ENCODE results near the gene DCAF4.
"Not testable (repeated sequence)": the region's sequence is repeated elsewhere in the genome, so short reads cannot be mapped to it uniquely, and the experiment has no call there.

Gene DCAF4

DNA sequence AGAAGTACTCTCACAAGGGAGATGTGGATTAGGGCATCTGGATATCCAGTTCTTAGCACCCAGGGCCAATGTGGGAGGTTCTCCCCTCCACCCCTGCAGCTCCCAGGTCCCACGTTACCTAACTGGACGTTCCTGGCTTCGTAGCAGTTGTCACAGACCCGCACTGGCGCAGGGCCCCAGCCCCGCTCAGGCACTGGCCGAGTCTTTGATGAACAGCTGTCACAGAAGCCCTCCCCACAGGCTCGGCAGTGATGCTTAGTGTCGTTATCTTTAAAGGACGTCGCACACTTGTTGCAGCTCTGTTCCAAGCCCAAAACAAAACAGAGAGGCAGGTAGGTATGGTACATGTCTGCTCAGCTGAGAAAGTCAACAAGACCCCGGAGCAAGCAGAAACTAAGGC is 48.4 kb downstream of the DCAF4 start:
- DNase-seq, result no peak

DNA sequence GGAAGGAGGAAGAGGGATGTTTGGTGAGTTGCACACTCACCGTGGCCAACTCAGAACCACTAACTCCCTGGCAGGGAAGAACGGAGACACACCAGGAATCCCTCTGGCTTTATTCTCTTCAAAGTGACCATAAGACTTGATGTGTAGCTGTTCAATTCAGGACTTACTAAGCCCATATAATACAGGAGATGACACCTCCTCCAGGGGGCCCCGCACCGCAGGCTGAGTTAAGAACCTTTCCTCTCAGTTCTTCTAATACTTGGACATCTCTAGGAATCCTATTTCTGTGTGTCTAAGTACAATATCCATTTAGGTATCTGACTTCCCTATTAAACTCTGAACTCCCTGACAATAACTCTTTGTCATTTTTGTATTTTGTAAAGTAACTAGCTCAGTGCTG is 49.5 kb downstream of the DCAF4 start:
- no peak for DNase-seq

DNA sequence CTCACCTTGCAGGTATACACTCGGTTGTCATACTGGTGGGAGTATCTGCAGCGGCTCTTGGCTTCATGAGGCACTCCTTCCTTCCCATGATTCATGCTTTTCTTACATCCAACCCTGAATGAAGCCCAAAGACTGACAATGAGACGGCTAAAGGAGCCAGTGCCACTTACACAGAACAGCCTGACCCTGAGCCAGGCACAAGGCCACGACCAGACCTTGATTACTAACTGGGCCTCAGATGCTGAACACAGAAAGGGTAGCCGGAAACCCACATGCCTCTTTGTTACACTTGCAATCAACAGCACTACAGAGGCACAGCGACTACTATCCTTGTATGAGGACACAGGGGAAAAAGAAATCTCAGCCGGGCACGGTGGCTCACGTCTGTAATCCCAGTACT is 52.6 kb downstream of the DCAF4 start:
- no peak for DNase-seq

DNA sequence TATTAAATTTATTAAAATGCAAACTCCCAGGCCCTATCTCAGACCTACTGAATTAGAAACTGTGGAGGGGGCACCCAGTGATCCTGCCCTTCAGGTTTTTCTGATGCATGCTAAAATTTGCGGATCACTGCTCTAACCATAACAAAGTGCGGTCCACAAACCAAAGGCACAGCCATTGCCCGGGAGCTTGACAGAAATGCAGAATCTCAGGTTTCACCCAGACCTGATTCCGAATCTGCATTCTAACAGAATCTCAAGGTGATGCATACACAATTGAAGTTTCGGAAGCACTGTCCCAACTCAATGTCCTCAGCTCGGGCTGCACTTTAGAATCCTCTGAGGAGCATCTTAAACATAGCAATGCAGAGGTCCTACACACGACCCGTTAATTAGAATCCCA is 54.6 kb downstream of the DCAF4 start:
- DNase-seq, result no peak

DNA sequence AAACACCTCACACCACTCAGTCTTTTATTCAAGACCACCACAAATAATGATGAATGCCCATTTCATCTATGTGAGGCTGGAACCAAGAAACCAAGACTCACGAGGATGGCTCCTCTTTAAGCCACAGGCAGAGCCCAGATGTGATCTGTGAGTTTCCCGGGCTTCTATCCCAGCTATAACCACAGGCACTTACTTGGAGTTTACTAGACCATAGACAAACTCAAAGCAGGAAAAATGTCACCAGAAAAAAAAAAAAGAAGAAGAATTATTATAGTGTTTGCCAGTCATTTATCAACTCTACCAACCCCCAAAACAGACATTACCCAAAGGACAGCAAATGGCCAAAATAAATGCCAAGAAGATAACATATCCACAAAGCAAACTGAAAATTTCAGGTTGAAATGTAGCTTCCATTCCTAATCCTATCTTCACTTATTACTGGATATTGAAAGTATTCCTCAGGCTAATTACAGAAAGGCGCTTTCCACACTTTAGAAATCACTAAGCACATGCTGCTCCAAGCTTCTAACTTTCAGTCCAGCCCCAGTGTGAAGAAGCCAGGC is 56.0 kb downstream of the DCAF4 start:
- DNase-seq, result no peak

DNA sequence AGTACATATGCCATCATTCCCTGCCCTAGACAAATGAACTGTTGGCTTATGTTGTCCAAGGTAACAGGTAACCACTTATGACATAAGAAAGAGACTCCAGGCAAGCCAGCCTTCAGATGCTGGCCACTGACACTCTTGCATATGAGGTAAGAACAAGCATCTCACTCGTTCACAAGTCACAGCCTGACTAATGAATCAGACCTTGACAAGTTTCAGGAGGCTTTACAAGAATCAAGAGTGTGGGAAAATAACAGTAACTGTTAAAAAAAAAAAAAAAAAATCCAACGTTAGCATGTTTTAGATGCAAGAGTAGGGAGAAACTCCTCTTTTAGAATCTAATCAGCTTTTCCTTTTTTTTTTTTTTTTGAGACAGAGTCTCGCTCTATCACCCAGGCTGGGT is 60.0 kb downstream of the DCAF4 start:
- no peak for DNase-seq

DNA sequence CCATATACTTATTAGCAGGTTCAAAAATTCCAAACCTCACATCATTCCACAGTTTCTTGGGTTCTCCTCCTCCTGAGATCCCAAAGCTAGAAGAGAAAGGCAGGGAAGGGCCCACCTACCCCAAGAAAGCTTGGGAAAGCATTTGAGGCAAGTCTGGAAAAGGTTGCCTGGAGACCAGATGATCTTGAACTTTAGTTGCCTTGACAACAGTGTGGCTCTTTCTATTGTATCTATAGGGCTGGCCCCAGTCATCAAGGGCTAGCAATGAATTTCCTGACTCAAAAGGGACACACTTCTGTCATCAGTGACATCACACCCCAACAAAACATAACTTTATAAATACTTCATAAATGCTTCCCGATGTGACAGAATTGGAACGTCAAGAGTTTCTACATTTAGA is 60.6 kb downstream of the DCAF4 start:
- DNase-seq, result no peak

DNA sequence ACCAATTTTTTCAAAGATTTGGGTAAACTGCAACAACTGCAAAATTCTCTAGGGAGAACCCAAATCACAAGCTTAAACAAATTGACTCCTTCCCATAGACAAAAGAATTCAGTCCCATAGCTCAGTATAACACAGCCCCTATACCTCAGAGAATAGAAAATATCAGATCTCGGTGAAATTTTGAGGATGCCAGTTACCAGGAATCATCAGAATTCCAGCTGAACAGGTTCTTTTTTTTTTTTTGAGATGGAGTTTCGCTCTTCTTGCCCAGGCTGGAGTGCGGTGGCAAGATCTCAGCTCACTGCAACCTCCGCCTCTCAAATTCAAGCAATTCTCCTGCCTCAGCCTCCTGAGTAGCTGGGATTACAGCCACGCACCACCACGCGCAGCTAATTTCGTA is 63.9 kb downstream of the DCAF4 start:
- no peak for DNase-seq

DNA sequence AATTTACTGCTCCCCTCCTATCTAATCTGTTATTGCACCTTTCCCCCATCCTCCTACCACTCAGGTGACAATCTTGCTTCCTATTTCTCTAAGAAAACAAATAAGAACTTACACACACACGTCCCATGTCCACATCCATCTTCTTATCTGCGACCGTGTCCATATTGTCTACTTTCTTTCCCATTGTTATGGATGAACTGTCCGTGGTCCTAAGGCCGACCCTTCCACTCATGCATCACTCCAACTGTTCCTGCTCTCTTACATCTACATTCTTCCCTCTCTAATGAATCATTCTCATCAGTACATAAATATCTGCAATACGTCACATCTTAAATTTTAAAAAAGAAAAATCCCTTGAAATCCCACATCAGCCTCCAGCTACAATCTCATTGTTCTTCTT is 70.7 kb downstream of the DCAF4 start:
- no peak for DNase-seq

DNA sequence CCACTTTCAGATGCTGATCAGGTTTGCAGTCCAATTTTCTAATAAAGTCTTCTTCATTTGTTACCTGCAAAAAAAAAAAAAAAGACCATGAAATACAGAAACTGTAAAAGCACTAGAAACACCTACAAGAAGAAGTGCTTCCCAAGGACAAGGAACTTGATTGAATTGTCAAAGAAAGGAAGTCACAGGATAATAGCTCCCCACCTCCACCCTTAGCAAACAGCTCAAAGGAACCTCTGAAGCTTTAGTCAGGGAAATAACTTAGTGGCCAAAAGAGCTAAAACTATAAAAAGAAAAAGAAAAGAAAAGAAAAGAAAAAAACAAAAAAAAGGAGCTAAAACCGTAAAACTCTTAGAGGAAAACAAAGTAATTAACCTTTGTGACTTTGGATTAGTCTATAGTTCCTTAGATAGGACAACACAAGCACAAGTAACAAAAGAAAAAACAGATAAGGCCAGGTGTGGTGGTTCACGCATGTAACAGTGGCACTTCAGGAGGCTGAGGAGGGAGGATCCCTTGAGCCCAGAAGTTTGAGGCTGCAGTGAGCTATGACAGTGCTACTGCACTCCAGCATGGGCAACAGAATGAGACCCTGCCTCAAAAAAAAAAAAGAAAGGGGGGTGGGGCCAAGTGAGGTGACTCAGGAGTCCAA is 72.1 kb downstream of the DCAF4 start:
- DNase-seq, result no peak

DNA sequence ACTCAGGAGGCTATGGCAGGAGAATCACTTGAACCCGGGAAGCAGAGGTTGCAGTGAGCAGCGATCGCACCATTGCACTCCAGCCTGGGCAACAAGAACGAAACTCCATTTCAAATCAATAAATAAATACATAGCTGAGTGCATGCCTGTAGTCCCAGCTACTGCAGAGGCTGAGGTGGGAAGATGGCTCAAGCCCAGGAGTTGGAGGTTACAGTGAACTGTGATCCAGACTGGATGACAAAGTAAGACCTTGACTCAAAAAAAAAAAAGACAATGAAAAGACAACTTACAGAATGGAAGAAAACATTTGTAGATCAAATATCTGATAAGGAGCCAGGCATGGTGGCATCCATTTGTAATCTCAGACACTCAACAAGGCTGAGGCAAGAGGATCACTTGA is 73.1 kb downstream of the DCAF4 start:
- no peak for DNase-seq

DNA sequence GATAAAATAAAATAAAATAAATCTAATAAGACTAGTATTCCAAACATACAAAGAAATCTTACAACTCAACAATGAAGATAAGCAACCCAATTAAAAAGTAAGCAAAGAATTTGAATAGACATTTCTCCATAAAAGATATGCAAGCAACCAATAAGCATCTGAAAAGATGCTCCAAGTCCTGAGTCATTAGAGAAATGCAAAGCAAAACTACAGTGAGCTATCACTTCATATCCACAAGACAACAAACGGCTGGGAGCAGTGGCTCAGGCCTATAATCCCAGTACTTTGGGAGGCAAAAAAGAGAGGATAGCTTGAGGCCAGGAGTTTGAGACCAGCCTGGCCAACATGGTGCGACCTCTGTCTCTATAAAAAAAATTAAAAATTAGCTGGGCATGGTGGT is 73.8 kb downstream of the DCAF4 start:
- DNase-seq, result no peak

DNA sequence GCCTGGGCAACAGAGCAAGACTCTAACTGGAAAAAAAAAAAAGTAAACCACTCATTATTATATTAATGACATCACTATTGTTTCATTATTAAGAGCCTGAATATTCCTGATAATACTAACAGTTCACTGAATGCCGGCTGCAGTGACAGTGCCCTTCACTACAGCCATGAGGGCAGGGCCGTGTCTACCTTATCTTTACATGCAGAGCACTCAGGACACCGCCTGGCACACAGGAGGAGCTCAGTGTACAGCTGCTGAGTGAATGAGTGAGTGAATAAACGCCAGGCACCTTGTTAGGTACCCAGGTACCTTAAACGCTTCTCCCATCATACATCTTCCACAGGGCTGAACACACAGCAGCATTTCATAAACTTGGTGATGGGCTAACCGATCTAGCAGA is 77.4 kb downstream of the DCAF4 start:
- no peak for DNase-seq

DNA sequence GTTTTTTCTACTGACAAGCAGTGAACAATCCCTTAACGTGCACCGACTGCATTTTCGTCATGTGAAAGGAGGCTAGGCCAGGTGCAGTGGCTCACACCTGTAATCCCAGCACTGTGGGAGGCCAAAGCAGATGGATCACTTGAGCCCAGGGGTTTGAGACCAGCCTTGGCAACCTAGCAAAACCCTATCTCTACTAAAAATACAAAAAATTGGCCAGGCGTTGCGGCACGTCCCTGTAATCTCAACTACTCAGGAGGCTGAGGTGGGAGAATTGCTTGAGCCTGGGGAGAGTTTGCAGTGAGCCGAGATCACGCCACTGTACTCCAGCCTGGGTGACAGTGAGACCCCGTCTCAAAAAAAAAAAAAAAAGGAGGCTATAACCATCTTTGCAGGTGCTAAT is 78.4 kb downstream of the DCAF4 start:
- DNase-seq, result not testable (repeated sequence)

DNA sequence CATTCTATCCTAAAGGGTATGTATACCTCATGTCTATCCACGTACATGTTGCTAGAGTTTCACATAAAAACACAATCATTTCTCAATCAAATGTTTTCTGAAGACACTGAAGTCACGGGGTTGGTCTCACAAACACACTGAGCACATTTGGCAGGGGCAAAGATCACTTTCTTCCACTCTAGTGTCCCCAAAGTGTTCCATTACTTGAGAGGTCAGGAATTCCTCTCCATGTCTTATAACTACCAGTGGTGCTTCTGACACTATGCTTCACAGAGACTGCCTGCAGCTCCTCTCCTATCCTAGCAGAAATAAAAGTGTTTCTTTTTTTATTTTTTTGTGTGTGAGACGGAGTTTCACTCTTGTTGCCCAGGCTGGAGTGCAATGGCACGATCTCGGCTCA is 81.6 kb downstream of the DCAF4 start:
- DNase-seq, result no peak

DNA sequence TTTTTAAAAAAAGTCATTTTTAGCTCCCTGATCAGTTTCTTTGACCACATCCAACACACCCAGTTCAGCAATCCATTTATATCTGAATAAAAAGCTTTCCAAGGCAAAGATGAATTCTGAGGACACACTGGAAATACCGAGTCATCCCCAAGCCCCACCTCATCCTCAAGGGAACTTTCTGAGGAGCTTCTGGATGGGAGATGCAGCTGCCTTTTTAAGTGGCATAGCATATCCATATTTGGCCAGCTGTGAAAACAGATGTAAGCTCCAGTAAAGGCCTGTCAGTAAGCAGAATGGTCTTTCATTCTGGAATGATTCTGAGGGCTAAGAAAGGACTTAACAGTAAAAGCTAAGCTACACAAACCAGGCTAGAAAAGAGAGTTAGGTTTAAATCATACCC is 82.2 kb downstream of the DCAF4 start:
- no peak for DNase-seq
